GM15510 (cell line): ENCODE results near the gene HAP1.

ENCODE experiments used
- POLR2A ChIP-seq: IDR thresholded peaks from 3 replicates; pipeline ENCODE4 v1.6.1; 2011; ENCODE audit warnings: borderline replicate concordance; ENCODE audit not compliant: insufficient read length; ENCODE audit errors: extremely low read depth

The HAP1 gene

DNA sequence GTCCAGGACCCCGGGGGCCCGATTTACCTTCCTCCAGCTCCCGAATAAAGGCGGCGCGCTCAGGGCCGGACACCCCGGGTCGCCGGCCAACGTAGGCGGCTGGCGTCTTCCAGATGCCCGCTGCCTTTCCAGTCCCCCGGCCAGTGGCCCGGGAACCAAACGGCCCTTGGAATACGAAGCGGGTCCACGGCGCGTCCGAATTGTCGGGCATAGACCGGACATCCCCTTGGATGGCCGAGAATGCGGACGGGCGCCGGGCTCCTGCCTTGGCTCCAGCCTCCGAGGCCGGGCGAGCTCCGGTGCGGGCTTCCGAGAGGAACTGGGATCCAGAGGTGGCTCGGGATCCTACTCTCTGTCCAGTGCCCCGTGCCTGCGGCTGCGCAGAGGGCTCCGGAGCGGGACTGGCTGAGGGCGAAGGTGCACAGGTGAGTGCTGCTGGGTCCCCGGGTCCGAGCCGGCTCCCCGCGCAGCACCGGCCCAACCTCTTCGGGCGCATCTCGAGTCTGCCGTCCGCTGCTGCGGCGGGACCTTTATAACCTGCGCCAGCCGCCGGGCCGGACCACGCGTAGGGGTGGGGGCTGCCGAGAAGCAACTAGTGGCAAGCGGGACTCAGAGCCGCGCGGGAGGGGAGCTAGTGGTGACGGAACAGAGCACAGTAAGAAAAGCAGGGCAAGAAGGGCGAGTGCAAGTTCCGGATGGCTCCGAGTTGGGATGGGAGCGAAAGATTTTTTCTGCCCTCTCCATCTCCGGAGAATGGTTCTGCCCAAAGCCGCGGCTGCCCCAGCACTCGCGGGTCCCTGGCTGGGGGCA, at the start of gene HAP1:
HAP1 (minus strand) TSS at position 505 of the 810 bp plus-strand sequence; CDS start at position 496, 9 bp downstream.
- no peak for TF ChIP-seq POLR2A

- TF ChIP-seq POLR2A: no peak
Measured at GRCh38 chr17:41782142-41782541, 47.7 kb upstream of the HAP1 start.

- no peak for TF ChIP-seq POLR2A
Measured at GRCh38 chr17:41781404-41782110, 47.1 kb upstream of the HAP1 start.

DNA sequence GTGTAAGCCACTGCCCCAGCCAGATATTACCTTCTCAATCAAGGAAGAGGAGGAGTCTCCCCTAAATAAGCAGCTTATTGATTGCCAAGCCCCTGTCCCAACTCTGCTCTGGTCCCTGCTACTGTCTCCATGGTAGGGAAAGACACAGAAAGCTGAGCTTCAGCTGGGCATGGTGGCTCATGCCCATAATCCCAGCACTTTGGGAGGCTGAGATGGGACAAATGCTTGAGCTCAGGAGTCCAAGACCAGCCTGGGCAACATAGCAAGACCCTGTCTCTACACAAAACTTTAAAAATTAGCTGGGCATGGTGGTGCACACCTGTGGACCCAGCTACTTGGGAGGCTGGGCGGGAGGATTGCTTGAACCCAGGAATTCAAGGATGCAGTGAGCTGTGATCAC, 45.5 kb upstream of the HAP1 start:
- TF ChIP-seq POLR2A: no peak

- TF ChIP-seq POLR2A: no peak
Measured at GRCh38 chr17:41777574-41778188, 43.2 kb upstream of the HAP1 start.

DNA sequence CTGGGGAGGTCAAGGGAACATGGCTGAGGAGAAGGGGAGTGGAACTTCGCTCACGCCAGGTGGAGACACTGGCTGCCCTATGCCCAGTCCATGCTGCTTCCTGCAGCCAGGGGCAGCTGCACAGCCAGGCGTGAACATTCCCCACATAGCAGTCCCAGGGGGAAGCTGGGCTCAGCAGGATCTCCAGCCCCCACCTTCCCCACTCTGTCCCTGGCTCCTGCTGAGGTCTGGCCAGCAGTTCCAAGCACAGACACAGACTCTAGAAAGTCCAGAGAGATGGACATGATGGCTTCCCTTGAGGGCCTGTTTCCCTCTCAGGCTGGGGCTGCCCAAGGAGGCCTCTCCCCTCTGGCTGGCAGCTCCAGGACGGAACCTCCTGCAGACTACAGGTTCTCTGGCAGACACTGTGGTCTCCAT, 42.7 kb upstream of the HAP1 start:
- TF ChIP-seq POLR2A: no peak

GRCh38 chr17:41775394-41776226, 41.2 kb upstream of the HAP1 start:
- TF ChIP-seq POLR2A: no peak

GRCh38 chr17:41773731-41774193, 39.3 kb upstream of the HAP1 start:
- no peak for TF ChIP-seq POLR2A

- no peak for TF ChIP-seq POLR2A
Measured at GRCh38 chr17:41773190-41773588, 38.7 kb upstream of the HAP1 start.

DNA sequence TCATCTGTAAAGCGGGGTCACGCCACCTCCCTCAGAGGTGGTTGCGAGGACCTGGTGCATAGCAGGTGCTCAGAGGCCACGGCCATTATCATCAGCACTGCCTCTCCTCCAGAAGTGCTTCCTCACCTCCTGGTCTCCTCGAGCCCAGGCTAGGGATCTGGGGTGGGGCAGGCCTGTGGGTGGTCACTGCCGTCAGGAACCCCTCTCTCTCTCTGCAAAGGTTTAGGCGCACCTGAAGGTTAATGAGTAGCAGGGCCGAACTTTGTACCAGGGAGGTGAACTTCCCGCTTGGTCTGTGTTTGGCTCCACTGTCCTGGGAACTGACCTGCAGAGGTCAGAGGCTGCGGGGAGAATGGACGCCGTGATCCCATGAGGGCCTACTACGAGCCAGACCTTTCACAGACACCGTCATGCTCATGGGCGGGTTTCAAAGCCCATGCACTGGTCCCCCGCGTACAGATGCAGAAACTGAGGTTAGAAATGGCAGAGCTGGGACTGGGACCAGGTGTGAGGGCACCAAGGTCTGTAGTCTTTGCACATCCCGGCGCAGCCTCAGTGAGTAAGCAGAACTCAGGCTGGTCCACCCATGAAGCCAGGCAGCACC, 38.2 kb upstream of the HAP1 start:
- no peak for TF ChIP-seq POLR2A

DNA sequence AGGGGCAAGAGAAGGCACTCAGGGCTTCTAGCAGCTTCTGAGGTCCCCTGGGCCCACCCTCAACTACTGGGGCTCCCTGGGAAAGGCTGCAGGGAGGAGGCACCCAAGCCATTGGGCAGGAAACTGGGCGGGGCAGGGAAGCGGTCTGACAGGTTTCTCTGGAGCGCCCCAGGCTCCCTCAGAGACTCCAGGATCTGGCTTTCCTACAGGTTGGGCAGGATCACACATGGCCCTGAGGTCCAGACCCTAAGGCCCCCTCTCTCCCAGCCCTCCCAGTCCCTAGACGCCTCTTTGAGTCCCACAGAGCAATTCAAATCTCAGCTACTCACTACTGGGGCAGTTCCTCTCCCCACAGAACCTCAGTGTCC, 37.8 kb upstream of the HAP1 start:
- no peak for TF ChIP-seq POLR2A

DNA sequence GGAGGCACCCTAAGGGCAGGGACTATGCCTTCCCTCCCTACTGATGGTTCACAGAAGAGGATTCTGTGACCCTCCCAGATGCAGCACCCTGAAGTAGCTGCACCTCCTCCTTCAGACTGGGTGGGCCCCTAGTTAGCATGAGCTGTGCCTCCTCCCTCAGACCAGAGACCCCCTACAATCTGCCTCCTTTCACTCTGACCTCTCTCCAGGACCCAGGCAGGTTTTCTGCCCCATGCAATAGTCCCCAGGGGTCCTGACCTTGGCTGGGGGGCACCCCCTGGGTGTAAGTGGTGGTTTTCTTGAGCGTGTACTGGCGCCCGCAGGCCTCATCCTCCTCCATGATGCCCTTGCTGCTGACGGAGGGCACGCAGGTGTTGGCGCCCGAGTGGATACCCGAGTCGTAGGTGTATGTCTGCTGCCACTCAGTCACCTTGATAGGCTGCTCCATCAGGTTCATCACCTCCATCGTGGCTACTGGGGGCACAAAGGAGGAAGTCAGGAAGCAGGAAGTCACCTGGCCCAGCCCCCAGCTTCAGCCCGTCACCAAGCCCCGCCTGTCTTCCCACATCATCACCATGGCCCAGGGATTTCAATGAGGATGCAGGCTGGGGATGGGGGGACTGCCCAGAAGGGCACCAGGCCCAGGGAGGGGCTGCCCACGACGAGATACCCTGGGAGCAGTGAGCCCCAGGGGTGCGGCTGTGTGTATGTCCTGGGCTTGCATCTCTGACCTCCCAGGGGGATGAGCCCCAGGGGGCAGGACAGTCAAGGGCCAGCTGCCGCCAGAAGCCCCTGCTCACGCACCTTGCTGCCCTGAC, 37.2 kb upstream of the HAP1 start:
- TF ChIP-seq POLR2A: no peak

- TF ChIP-seq POLR2A: no peak
Measured at GRCh38 chr17:41769985-41770384, 35.5 kb upstream of the HAP1 start.
